ENCODE measurements around the gene RAD18.

Gene RAD18

GRCh38 chr3:8981296-8981695 lies 18.0 kb upstream of the RAD18 start:
- Histone ChIP-seq H3K14ac (ENCODE audit: low read length) (no peak overlapping the region), H2BK5ac (ENCODE audit: low read depth, low read length, poor library complexity) (no peak overlapping the region), H3K4ac (ENCODE audit: low read depth, low read length) (no peak overlapping the region), H3K9ac (ENCODE audit: low read length) (no peak overlapping the region), H3K18ac (ENCODE audit: low read length) (no peak overlapping the region), H3K36me3 (ENCODE audit: control insufficient read depth in 1 of 2, insufficient read depth in 2 of 2, low read length in 2 of 2) (no peaks in the 10 kb centered on the region), H3K9me3 (ENCODE audit: insufficient read depth, low read depth, low read length) (peaks cover 3% of the 10 kb centered on the region), H3K79me2 (ENCODE audit: control insufficient read depth, insufficient read depth, low read length, poor library complexity) (no peaks in the 10 kb centered on the region), H2AK5ac (ENCODE audit: low read length) (no peak overlapping the region), H4K8ac (ENCODE audit: low read depth, low read length) (no peak overlapping the region), H3K4me3 (ENCODE audit: low read depth, low read length) (no peak overlapping the region), H3K4me2 (ENCODE audit: low read length) (no peak overlapping the region), H4K91ac (ENCODE audit: low read depth, low read length) (no peak overlapping the region), H3K79me1 (ENCODE audit: low read length) (peaks cover 3% of the 10 kb centered on the region), H2AFZ (ENCODE audit: insufficient read depth, low read length, poor library complexity) (no peak overlapping the region), H3K27me3 (ENCODE audit: insufficient read depth, low read length) (no peaks in the 10 kb centered on the region), H2BK12ac (ENCODE audit: low read length) (no peak overlapping the region), H3K27ac (ENCODE audit: low read depth, low read length) (no peak overlapping the region), H3K4me1 (ENCODE audit: control insufficient read depth in 1 of 2, insufficient read depth in 2 of 2, low read length in 2 of 2) (peaks cover 2 to 5% of the 10 kb centered on the region in 2 experiments), H4K12ac (ENCODE audit: low read depth, low read length) (no peak overlapping the region), H3K23ac (ENCODE audit: low read length) (no peak overlapping the region), H2BK120ac (ENCODE audit: insufficient read depth, low read length, poor library complexity) (no peak overlapping the region)
- WGBS (ENCODE audit: extremely low coverage, insufficient coverage, insufficient read length): no CpG with 5 or more reads among the region's 9 CpGs
- DNase-seq: no peak

DNA sequence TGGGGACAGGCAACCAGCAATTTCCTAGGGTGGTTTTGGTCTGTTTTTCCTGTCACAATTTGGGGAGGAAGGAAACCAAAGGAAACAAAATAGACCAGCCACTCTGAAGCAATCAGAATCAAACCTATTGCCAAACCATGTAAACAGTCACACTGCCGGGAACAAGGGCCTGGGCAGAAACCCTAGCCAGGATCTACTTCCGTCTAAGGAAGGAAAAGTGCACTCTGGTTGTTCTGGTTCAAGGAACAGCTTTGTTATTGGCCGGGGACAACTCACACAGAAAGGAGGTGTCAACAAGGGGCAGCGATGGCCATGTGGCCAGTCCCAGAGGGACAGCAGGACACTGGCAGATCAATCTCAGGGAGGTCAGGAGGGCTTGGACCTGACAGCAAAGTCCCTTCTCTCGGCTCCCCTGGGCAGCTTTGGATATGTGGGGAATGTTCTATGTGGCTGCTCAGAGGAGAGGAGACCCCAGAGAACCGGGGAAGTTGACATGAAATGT lies 17.5 kb upstream of the RAD18 start:
- Histone ChIP-seq H3K4me3 (ENCODE audit: low read depth, low read length) (no peak overlapping the region), H3K18ac (ENCODE audit: low read length) (no peak overlapping the region), H3K27ac (ENCODE audit: low read depth, low read length) (no peak overlapping the region), H4K12ac (ENCODE audit: low read depth, low read length) (no peak overlapping the region), H3K79me1 (ENCODE audit: low read length) (peaks cover 3% of the 10 kb centered on the region), H3K23ac (ENCODE audit: low read length) (no peak overlapping the region), H2BK120ac (ENCODE audit: insufficient read depth, low read length, poor library complexity) (no peak overlapping the region), H2AFZ (ENCODE audit: insufficient read depth, low read length, poor library complexity) (no peak overlapping the region), H3K4ac (ENCODE audit: low read depth, low read length) (no peak overlapping the region), H3K4me2 (ENCODE audit: low read length) (no peak overlapping the region), H3K14ac (ENCODE audit: low read length) (no peak overlapping the region), H3K27me3 (ENCODE audit: insufficient read depth, low read length) (no peaks in the 10 kb centered on the region), H3K36me3 (ENCODE audit: control insufficient read depth in 1 of 2, insufficient read depth in 2 of 2, low read length in 2 of 2) (no peaks in the 10 kb centered on the region), H4K91ac (ENCODE audit: low read depth, low read length) (no peak overlapping the region), H3K9ac (ENCODE audit: low read length) (no peak overlapping the region), H2BK12ac (ENCODE audit: low read length) (no peak overlapping the region), H4K8ac (ENCODE audit: low read depth, low read length) (no peak overlapping the region), H2BK5ac (ENCODE audit: low read depth, low read length, poor library complexity) (no peak overlapping the region), H3K4me1 (ENCODE audit: control insufficient read depth in 1 of 2, insufficient read depth in 2 of 2, low read length in 2 of 2) (peaks cover 2 to 5% of the 10 kb centered on the region in 2 experiments), H3K9me3 (ENCODE audit: insufficient read depth, low read depth, low read length) (peaks cover 3% of the 10 kb centered on the region), H2AK5ac (ENCODE audit: low read length) (no peak overlapping the region), H3K79me2 (ENCODE audit: control insufficient read depth, insufficient read depth, low read length, poor library complexity) (no peaks in the 10 kb centered on the region)
- WGBS (ENCODE audit: extremely low coverage, insufficient coverage, insufficient read length): no CpG with 5 or more reads among the region's 6 CpGs
- DNase-seq: no peak

DNA sequence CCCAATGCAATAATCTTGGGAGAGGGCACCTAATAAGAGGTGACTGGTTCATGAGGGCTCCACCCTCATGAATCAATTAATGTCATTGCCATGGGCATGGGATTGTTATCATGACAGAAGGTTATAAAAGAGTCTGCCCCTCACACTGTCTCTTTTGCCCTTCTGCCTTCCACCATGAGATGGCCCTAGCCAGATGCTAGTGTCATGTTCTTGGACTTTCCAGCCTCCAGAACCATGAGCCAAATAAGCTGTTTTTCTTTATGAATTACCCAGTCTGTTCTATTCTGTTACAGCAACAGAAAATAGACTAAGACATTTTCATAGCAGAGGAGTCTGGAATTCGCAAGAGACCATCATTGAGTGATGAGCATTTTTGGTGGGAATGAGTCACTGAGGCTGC lies 16.0 kb upstream of the RAD18 start:
- Histone ChIP-seq H2BK12ac (ENCODE audit: low read length) (no peak overlapping the region), H3K4me2 (ENCODE audit: low read length) (no peak overlapping the region), H2BK120ac (ENCODE audit: insufficient read depth, low read length, poor library complexity) (no peak overlapping the region), H3K9ac (ENCODE audit: low read length) (no peak overlapping the region), H3K79me1 (ENCODE audit: low read length) (peaks cover 7% of the 10 kb centered on the region), H2BK5ac (ENCODE audit: low read depth, low read length, poor library complexity) (no peak overlapping the region), H3K36me3 (ENCODE audit: control insufficient read depth in 1 of 2, insufficient read depth in 2 of 2, low read length in 2 of 2) (no peaks in the 10 kb centered on the region), H3K4ac (ENCODE audit: low read depth, low read length) (no peak overlapping the region), H4K91ac (ENCODE audit: low read depth, low read length) (no peak overlapping the region), H3K27ac (ENCODE audit: low read depth, low read length) (no peak overlapping the region), H3K23ac (ENCODE audit: low read length) (no peak overlapping the region), H3K4me1 (ENCODE audit: control insufficient read depth in 1 of 2, insufficient read depth in 2 of 2, low read length in 2 of 2) (peaks cover 2 to 10% of the 10 kb centered on the region in 2 experiments), H3K18ac (ENCODE audit: low read length) (no peak overlapping the region), H2AFZ (ENCODE audit: insufficient read depth, low read length, poor library complexity) (no peak overlapping the region), H2AK5ac (ENCODE audit: low read length) (no peak overlapping the region), H4K12ac (ENCODE audit: low read depth, low read length) (no peak overlapping the region), H3K9me3 (ENCODE audit: insufficient read depth, low read depth, low read length) (no peaks in the 10 kb centered on the region), H3K79me2 (ENCODE audit: control insufficient read depth, insufficient read depth, low read length, poor library complexity) (no peaks in the 10 kb centered on the region), H4K8ac (ENCODE audit: low read depth, low read length) (no peak overlapping the region), H3K14ac (ENCODE audit: low read length) (no peak overlapping the region), H3K27me3 (ENCODE audit: insufficient read depth, low read length) (no peaks in the 10 kb centered on the region), H3K4me3 (ENCODE audit: low read depth, low read length) (no peak overlapping the region)
- no CpG with 5 or more reads among the region's 1 CpG for WGBS (ENCODE audit: extremely low coverage, insufficient coverage, insufficient read length)
- no peak for DNase-seq

DNA sequence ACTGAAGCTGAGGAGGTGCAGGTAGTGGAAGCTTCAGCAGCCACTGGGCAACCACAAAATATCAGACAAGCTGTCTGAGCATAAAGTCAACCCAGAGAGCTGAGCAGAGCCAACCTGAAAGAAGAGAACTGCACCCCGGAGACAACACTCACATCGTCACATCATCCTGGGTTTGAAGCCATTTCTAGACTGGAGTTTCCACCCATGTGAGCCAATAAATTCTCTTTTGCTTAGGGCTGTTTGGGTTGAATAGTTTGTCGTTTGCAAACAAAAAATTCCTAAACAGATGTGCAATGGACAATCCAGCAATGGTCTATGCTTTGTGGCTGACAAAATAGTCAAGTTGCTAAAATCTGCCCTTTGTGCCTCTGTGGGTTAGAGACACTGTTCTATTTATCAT lies 15.3 kb upstream of the RAD18 start:
- Histone ChIP-seq H2BK12ac (ENCODE audit: low read length) (no peak overlapping the region), H3K4me2 (ENCODE audit: low read length) (no peak overlapping the region), H3K23ac (ENCODE audit: low read length) (no peak overlapping the region), H3K4me3 (ENCODE audit: low read depth, low read length) (no peak overlapping the region), H4K91ac (ENCODE audit: low read depth, low read length) (no peak overlapping the region), H3K79me2 (ENCODE audit: control insufficient read depth, insufficient read depth, low read length, poor library complexity) (no peaks in the 10 kb centered on the region), H3K79me1 (ENCODE audit: low read length) (peaks cover 7% of the 10 kb centered on the region), H4K8ac (ENCODE audit: low read depth, low read length) (no peak overlapping the region), H3K18ac (ENCODE audit: low read length) (no peak overlapping the region), H3K9me3 (ENCODE audit: insufficient read depth, low read depth, low read length) (no peaks in the 10 kb centered on the region), H2BK5ac (ENCODE audit: low read depth, low read length, poor library complexity) (no peak overlapping the region), H2AK5ac (ENCODE audit: low read length) (no peak overlapping the region), H3K9ac (ENCODE audit: low read length) (no peak overlapping the region), H3K36me3 (ENCODE audit: control insufficient read depth in 1 of 2, insufficient read depth in 2 of 2, low read length in 2 of 2) (no peaks in the 10 kb centered on the region), H3K27me3 (ENCODE audit: insufficient read depth, low read length) (no peaks in the 10 kb centered on the region), H2BK120ac (ENCODE audit: insufficient read depth, low read length, poor library complexity) (no peak overlapping the region), H3K4ac (ENCODE audit: low read depth, low read length) (no peak overlapping the region), H3K27ac (ENCODE audit: low read depth, low read length) (no peak overlapping the region), H3K14ac (ENCODE audit: low read length) (no peak overlapping the region), H4K12ac (ENCODE audit: low read depth, low read length) (no peak overlapping the region), H3K4me1 (ENCODE audit: control insufficient read depth in 1 of 2, insufficient read depth in 2 of 2, low read length in 2 of 2) (peaks cover 2 to 10% of the 10 kb centered on the region in 2 experiments), H2AFZ (ENCODE audit: insufficient read depth, low read length, poor library complexity) (no peak overlapping the region)
- no CpG with 5 or more reads among the region's 3 CpGs for WGBS (ENCODE audit: extremely low coverage, insufficient coverage, insufficient read length)
- DNase-seq: no peak
